OCI-LY3 (cell line): ENCODE data around the gene ARID5B.

ENCODE experiments used
- H2AFZ ChIP-seq: fragments of 200-600, 300-600 bp; shearing (Covaris generic); 2 replicates; pipeline ENCODE4 v1.6.0; 2014; ENCODE audit warnings: antibody characterized with exemption, low read depth, low read length
- H3K27ac ChIP-seq: fragments of 200-600, 300-600 bp; sonication (generic); 2 replicates; pipeline ENCODE4 v1.5.1; 2014; ENCODE audit warnings: mild to moderate bottlenecking, low read length, moderate library complexity, mixed read lengths
- H3K27me3 ChIP-seq: fragments of 200-600, 300-600 bp; sonication (generic); 2 replicates; pipeline ENCODE4 v1.6.1; 2014; ENCODE audit warnings: low read depth, low read length, mixed read lengths
- H3K36me3 ChIP-seq: fragments of 200-600, 300-600 bp; sonication (generic); replicated peaks from 2 replicates; pipeline ENCODE3; 2014; ENCODE audit warnings: low read depth, low read length, mixed read lengths
- H3K4me1 ChIP-seq: fragments of 300-600, 200-600 bp; sonication (generic); 2 replicates; pipeline ENCODE4 v1.6.1; 2014; ENCODE audit warnings: low read length, mixed read lengths
- H3K4me2 ChIP-seq: fragments of 200-600, 300-600 bp; sonication (generic); 2 replicates; pipeline ENCODE4 v1.6.1; 2014; ENCODE audit warnings: low read length, mixed read lengths
- H3K4me3 ChIP-seq: fragments of 300-600, 200-600 bp; sonication (generic); 2 replicates; pipeline ENCODE4 v1.5.1; 2014; ENCODE audit warnings: antibody characterized with exemption, mild to moderate bottlenecking, low read length, moderate library complexity
- H3K79me2 ChIP-seq: fragments of 300-600, 200-600 bp; shearing (Covaris generic); 2 replicates; pipeline ENCODE4 v1.6.1; 2014; ENCODE audit warnings: mild to moderate bottlenecking, low read length, mixed read lengths
- H3K9ac ChIP-seq: fragments of 300-600, 200-600 bp; shearing (Covaris generic); 2 replicates; pipeline ENCODE4 v1.6.0; 2014; ENCODE audit warnings: mild to moderate bottlenecking, low read length, moderate library complexity
- H3K9me3 ChIP-seq: fragments of 200-600, 300-600 bp; shearing (Covaris generic); 2 replicates; pipeline ENCODE4 v1.6.1; 2014; ENCODE audit warnings: low read length, mixed read lengths; ENCODE audit not compliant: insufficient read depth
- H4K20me1 ChIP-seq: fragments of 200-600, 300-600 bp; sonication (generic); 2 replicates; pipeline ENCODE4 v1.6.1; 2016; ENCODE audit warnings: low read length, mixed read lengths; ENCODE audit not compliant: insufficient read depth
- EZH2phosphoT487 ChIP-seq: fragments of 200-600 bp; shearing (Covaris generic); IDR thresholded peaks from 2 replicates; pipeline ENCODE4 v1.6.1; 2018; ENCODE audit warnings: antibody characterized with exemption, mixed run types, low read depth
- TF ChIP-seq, protein P1 (sequence below): fragments of 200-600, 300-600 bp; sonication (generic); IDR thresholded peaks from 2 replicates; pipeline ENCODE4 v1.5.1; 2014; ENCODE audit warnings: antibody characterized with exemption, low read length, low read depth

ARID5B gene

DNA sequence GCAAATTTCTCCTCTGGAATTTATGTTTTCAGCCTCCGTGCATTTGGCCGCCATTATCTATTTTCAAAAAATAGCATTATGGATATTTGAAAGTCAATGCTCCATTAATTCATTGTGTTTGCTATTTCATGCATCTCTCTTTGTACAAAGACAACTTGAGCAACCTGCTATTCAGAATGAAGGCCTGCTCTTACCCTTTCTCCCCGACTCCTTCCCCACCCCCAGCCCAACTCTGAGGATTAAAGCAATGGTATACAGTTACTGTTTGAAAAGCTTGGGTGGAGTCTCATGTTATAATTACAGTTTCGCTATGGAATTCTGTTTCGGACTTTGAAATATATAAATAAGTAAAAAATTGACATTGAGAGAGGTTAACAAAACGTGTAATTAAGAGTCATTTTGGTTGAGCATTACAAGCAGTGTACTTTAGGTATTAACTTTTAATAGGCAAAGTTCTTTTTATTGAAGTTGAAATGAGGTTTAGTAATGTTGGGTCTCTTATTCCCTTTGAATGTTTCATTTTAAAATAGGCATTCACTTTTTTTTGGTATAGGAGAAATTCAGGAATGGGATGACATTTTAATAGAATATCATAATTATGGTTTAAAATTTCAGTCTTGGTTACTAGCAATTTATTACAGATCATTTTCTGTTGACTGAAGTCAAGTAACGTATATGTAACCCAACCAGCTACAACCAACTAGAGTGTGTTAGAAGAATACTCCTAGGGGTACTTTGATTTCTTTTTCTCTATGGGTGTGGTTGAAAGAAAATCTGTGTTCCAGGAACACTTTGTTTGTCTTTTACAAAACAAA lies 93.1 kb downstream of the ARID5B start:
- Histone ChIP-seq H3K79me2 (no peaks in the 10 kb centered on the region), H3K4me1 (peaks cover 52% of the 10 kb centered on the region), H3K36me3 (no peaks in the 10 kb centered on the region), H3K27me3 (no peaks in the 10 kb centered on the region), H3K4me2 (peak overlapping the region; percentile 68), H3K9ac (no peak overlapping the region), H4K20me1 (no peaks in the 10 kb centered on the region), H3K4me3 (peak overlapping the region; percentile 34), H3K9me3 (no peaks in the 10 kb centered on the region), H2AFZ (no peak overlapping the region), H3K27ac (no peak overlapping the region)
- TF ChIP-seq EZH2phosphoT487, result no peak
- TF ChIP-seq, protein P1, sequence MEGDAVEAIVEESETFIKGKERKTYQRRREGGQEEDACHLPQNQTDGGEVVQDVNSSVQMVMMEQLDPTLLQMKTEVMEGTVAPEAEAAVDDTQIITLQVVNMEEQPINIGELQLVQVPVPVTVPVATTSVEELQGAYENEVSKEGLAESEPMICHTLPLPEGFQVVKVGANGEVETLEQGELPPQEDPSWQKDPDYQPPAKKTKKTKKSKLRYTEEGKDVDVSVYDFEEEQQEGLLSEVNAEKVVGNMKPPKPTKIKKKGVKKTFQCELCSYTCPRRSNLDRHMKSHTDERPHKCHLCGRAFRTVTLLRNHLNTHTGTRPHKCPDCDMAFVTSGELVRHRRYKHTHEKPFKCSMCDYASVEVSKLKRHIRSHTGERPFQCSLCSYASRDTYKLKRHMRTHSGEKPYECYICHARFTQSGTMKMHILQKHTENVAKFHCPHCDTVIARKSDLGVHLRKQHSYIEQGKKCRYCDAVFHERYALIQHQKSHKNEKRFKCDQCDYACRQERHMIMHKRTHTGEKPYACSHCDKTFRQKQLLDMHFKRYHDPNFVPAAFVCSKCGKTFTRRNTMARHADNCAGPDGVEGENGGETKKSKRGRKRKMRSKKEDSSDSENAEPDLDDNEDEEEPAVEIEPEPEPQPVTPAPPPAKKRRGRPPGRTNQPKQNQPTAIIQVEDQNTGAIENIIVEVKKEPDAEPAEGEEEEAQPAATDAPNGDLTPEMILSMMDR, result no peak

DNA sequence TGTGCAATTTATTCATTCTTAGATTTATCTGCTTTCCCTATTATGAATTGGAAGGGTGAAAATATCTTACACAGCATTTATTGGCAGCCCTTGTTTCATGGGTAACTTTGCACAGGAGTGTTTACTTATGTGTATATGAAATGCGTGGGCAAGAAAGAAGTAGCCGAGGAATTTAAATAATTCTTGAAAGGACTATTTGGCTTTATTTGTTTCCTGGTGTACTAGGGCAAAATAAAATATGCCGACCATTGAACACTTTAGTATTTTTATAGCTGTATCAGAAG lies 93.7 kb downstream of the ARID5B start:
- no peak overlapping the region for H3K27ac ChIP-seq
- peaks cover 50% of the 10 kb centered on the region for H3K4me1 ChIP-seq
- no peak overlapping the region for H2AFZ ChIP-seq
- H3K9ac ChIP-seq, result no peak overlapping the region
- H3K27me3 ChIP-seq, result no peaks in the 10 kb centered on the region
- H3K9me3 ChIP-seq, result no peaks in the 10 kb centered on the region
- no peak overlapping the region for H3K4me3 ChIP-seq
- no peaks in the 10 kb centered on the region for H4K20me1 ChIP-seq
- H3K4me2 ChIP-seq, result no peak overlapping the region
- no peaks in the 10 kb centered on the region for H3K36me3 ChIP-seq
- TF ChIP-seq, protein P1, result no peak
- TF ChIP-seq EZH2phosphoT487, result no peak
- no peaks in the 10 kb centered on the region for H3K79me2 ChIP-seq

DNA sequence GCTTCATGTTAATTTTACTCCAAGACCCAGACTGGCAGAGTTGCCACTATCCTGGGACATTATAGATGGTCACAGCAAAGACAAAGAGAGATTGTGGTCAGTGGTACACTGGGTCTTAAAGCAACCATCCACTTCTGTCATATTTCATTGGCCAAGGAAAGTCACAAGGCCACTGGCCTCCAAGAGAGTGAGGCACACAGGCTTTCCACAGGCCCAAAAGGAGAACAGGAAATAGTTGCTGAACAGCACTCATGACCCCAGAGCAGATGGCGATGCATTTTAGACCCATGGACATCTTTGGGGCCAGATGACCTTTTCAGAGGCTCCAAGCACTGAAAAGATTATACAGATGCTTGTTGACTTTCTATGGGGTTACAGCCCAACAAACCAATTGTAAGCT lies 97.4 kb downstream of the ARID5B start:
- Histone ChIP-seq H3K9me3 (no peaks in the 10 kb centered on the region), H3K79me2 (peaks cover 7% of the 10 kb centered on the region; the same call in 1 of the 2 replicates), H3K27me3 (no peaks in the 10 kb centered on the region), H3K4me3 (no peak overlapping the region), H3K4me1 (peaks cover 56% of the 10 kb centered on the region), H3K4me2 (peak overlapping the region; percentile 95; the same call in 1 of the 2 replicates), H3K27ac (no peak overlapping the region), H3K36me3 (no peaks in the 10 kb centered on the region), H4K20me1 (no peaks in the 10 kb centered on the region), H2AFZ (no peak overlapping the region), H3K9ac (no peak overlapping the region)
- TF ChIP-seq, protein P1, result no peak
- TF ChIP-seq EZH2phosphoT487, result no peak

DNA sequence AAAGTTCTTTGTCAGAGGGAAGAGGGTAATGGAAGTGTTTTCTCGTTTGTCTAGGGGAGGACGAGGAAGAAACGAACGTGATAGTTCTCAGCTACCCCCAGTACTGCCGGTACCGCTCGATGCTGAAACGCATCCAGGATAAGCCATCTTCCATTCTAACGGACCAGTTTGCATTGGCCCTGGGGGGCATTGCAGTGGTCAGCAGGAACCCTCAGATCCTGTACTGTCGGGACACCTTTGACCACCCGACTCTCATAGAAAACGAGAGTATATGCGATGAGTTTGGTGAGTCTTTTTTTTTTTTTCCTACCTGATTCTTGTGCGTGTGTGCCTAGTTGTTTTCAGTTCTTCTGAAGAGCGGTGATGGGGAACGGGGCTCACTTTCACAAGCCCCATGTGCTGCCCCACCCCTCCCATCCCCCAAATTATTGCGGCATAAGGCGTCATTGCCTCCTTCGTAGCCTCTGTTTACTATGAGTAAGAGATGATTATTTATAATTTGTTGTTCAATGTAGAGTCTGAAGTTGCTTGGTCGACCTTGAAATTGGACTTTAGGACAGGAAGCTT lies 98.6 kb downstream of the ARID5B start:
- Histone ChIP-seq H3K9ac (peak overlapping the region; percentile 65), H3K27me3 (no peaks in the 10 kb centered on the region), H2AFZ (0 out of 2 replicates have a peak overlapping the region, but pooled peaks have one; percentile 43), H3K4me3 (peak overlapping the region; percentile 81), H3K79me2 (peaks cover 7% of the 10 kb centered on the region; the same call in 1 of the 2 replicates), H3K36me3 (no peaks in the 10 kb centered on the region), H3K27ac (peak overlapping the region; percentile 78), H3K4me1 (peaks cover 46% of the 10 kb centered on the region), H3K4me2 (peak overlapping the region; percentile 95), H3K9me3 (no peaks in the 10 kb centered on the region), H4K20me1 (no peaks in the 10 kb centered on the region)
- TF ChIP-seq, protein P1, result no peak
- no peak for TF ChIP-seq EZH2phosphoT487
